HepG2 (cell line): Measurements from ENCODE around the gene SLC15A1.

Experiments used
- CTCF ChIP-seq: sonication (generic); formaldehyde crosslinking; IDR thresholded peaks from 2 replicates; pipeline ENCODE4 v1.5.0; 2020; ENCODE audit warnings: mild to moderate bottlenecking, missing genetic modification reagents, moderate library complexity
- EP300 ChIP-seq, 3 experiments: sonication (generic) in 1 of 3; formaldehyde crosslinking in 1 of 3; IDR thresholded peaks; 2 replicates each; pipeline versions ENCODE4 v1.5.1 to v1.6.1; 2011 to 2020; ENCODE audit warnings: low read depth in 2 of 3, low read length in 2 of 3, borderline replicate concordance in 1 of 3, improper control_type of control experiment in 1 of 3, mild to moderate bottlenecking in 1 of 3, missing genetic modification reagents in 1 of 3, moderate library complexity in 1 of 3
- ERF ChIP-seq: IDR thresholded peaks from 2 replicates; pipeline ENCODE4 v1.6.1; 2018; ENCODE audit warnings: missing biosample characterization, missing genetic modification reagents
- EZH2 ChIP-seq: conservative IDR thresholded peaks from 2 replicates; pipeline ENCODE4 v1.6.1; 2012; ENCODE audit warnings: mild to moderate bottlenecking, low read depth, low read length, moderate library complexity
- GABPA ChIP-seq, 2 experiments: IDR thresholded peaks; 2 replicates each; pipeline ENCODE4 v1.6.1; 2011 to 2016; ENCODE audit warnings: low read depth in 2 of 2, low read length in 1 of 2, missing biosample characterization in 1 of 2, missing genetic modification characterization in 1 of 2
- NR2C2 ChIP-seq: sonication (generic); formaldehyde crosslinking; IDR thresholded peaks from 2 replicates; pipeline ENCODE4 v1.4.0; 2020; ENCODE audit warnings: missing genetic modification reagents, mild to moderate bottlenecking, moderate library complexity, borderline replicate concordance
- POLR2G ChIP-seq: fragments of 200-400 bp; formaldehyde crosslinking; IDR thresholded peaks from 2 replicates; pipeline ENCODE4 v1.6.1; 2018; ENCODE audit warnings: mild to moderate bottlenecking, low read depth, low read length, moderate library complexity
- PRDM10 ChIP-seq: sonication (generic); formaldehyde crosslinking; IDR thresholded peaks from 2 replicates; pipeline ENCODE4 v1.4.0; 2020; ENCODE audit warnings: low read depth, missing genetic modification reagents
- RFXAP ChIP-seq: sonication (generic); formaldehyde crosslinking; IDR thresholded peaks from 2 replicates; pipeline ENCODE4 v1.4.0; 2020; ENCODE audit warnings: missing genetic modification reagents, borderline replicate concordance
- SMC3 ChIP-seq: IDR thresholded peaks from 2 replicates; pipeline ENCODE4 v1.6.1; 2011; ENCODE audit warnings: low read length, improper control_type of control experiment
- TAF1 ChIP-seq: sonication (generic); formaldehyde crosslinking; IDR thresholded peaks from 2 replicates; pipeline ENCODE4 v1.4.0; 2020; ENCODE audit warnings: missing genetic modification reagents
- ZNF343 ChIP-seq: sonication (generic); formaldehyde crosslinking; IDR thresholded peaks from 2 replicates; pipeline ENCODE4 v1.4.0; 2020; ENCODE audit warnings: mild to moderate bottlenecking, missing genetic modification reagents
- ZNF501 ChIP-seq: sonication (generic); formaldehyde crosslinking; IDR thresholded peaks from 2 replicates; pipeline ENCODE4 v1.5.1; 2020; ENCODE audit warnings: mild to moderate bottlenecking, moderate library complexity, missing genetic modification reagents

- TF ChIP-seq ERF (no peak), PRDM10 (CRISPR knock-in tag) (no peak), EP300 (IDR thresholded peaks at IDR 0.05; ENCODE audit: low read depth in 2 of 2, low read length in 2 of 2) (no peak), EP300 (CRISPR knock-in tag; IDR thresholded peaks at IDR 0.05; ENCODE audit: borderline replicate concordance) (no peak), NR2C2 (CRISPR knock-in tag) (no peak), CTCF (CRISPR knock-in tag) (no peak), ZNF343 (no peak), GABPA (IDR thresholded peaks at IDR 0.05; ENCODE audit: low read depth, low read length) (no peak), GABPA (CRISPR knock-in tag; IDR thresholded peaks at IDR 0.05; ENCODE audit: low read depth) (no peak), SMC3 (no peak), TAF1 (CRISPR knock-in tag) (no peak), EZH2 (no peak), RFXAP (CRISPR knock-in tag) (no peak), ZNF501 (no peak), POLR2G (no peak)
These were observed 88.4 kb downstream of the SLC15A1 start for GRCh38 chr13:98664047-98664446.
